Caco-2 (cell line): Measurements from ENCODE around the gene NUP210. TPM values are rescaled to one million over a fixed set of nuclear protein-coding genes. Genes with fewer than 3 reads are reported as not detected.

Experiments used
- BruUV-seq: library from RNA; stranded (reverse); fragments of 400-500 nt; replicated peaks from 2 replicates; lab custom pipeline; 2021; lab: Mats Ljungman, UMichigan
- CTCF ChIA-PET: fragments of 300-600 bp; sonication (Branson Sonifier 250); formaldehyde crosslinking; loops from one replicate; lab custom pipeline; 2022; ENCODE audit warnings: antibody characterized with exemption; lab: Charles Lee
- POLR2A ChIA-PET: fragments of 300-600 bp; sonication (Branson Sonifier 250); formaldehyde crosslinking; loops from one replicate; lab custom pipeline; 2022; ENCODE audit warnings: antibody characterized with exemption; lab: Charles Lee
- DNase-seq, 2 experiments: peaks; one replicate each; pipeline versions ENCODE4 v3.0.0 to v3.0.0-alpha.2; 2020 to 2022
- H3K27me3 ChIP-seq: replicated peaks from 2 replicates; pipeline ENCODE4 v1.6.0; 2011; ENCODE audit warnings: low read length; ENCODE audit not compliant: control insufficient read depth, insufficient read depth
- H3K36me3 ChIP-seq: 2 replicates; pipeline ENCODE4 v1.5.1; 2011; ENCODE audit warnings: low read length; ENCODE audit not compliant: control insufficient read depth, insufficient read depth
- H3K4me1 ChIP-seq: fragments of 250-450 bp; sonication (Bioruptor Pico); 2 replicates; pipeline ENCODE4 v1.5.1; 2020; ENCODE audit warnings: mild to moderate bottlenecking
- H3K4me3 ChIP-seq: 2 replicates; pipeline ENCODE4 v1.5.1; 2011; ENCODE audit warnings: low read depth, mild to moderate bottlenecking, control low read depth, low read length
- H3K9me3 ChIP-seq: fragments of 250-450 bp; sonication (Bioruptor Pico); 2 replicates; pipeline ENCODE4 v1.5.1; 2020; ENCODE audit warnings: mild to moderate bottlenecking, moderate library complexity
- H3K27ac Mint-ChIP-seq: one replicate; pipeline ENCODE4 v1.8.0; 2022; ENCODE audit warnings: mixed read lengths; ENCODE audit not compliant: unreplicated experiment
- H3K27me3 Mint-ChIP-seq: one replicate; pipeline ENCODE4 v1.8.0; 2022; ENCODE audit warnings: mixed read lengths; ENCODE audit not compliant: insufficient read depth, unreplicated experiment
- H3K36me3 Mint-ChIP-seq: one replicate; pipeline ENCODE4 v1.8.0; 2022; ENCODE audit warnings: mild to moderate bottlenecking, mixed read lengths; ENCODE audit not compliant: insufficient read depth, unreplicated experiment
- H3K4me1 Mint-ChIP-seq: one replicate; pipeline ENCODE4 v1.8.0; 2022; ENCODE audit warnings: low read depth, mixed read lengths; ENCODE audit not compliant: unreplicated experiment
- H3K4me3 Mint-ChIP-seq: one replicate; pipeline ENCODE4 v1.8.0; 2022; ENCODE audit warnings: mild to moderate bottlenecking, moderate library complexity, mixed read lengths; ENCODE audit not compliant: unreplicated experiment
- H3K9me3 Mint-ChIP-seq: one replicate; pipeline ENCODE4 v1.8.0; 2022; ENCODE audit warnings: mixed read lengths; ENCODE audit not compliant: unreplicated experiment
- CTCF ChIP-seq, 2 experiments: fragments of 200-600 bp in 1 of 2; IDR thresholded peaks; 1 replicate in 1 of 2; 2 replicates in 1 of 2; pipeline versions ENCODE4 v1.5.1 to v1.8.0; 2011 to 2022; ENCODE audit warnings: antibody characterized with exemption in 1 of 2, control low read depth in 1 of 2, inconsistent platforms in 1 of 2, low read depth in 1 of 2, low read length in 1 of 2, mild to moderate bottlenecking in 1 of 2, moderate library complexity in 1 of 2; ENCODE audit not compliant: insufficient read depth in 1 of 2, severe bottlenecking in 1 of 2, unreplicated experiment in 1 of 2
- intact Hi-C: fragments of 100-400 bp; cut with micrococcal nuclease; formaldehyde crosslinking; loops from one replicate; pipeline ENCODE4 v1.10.0; 2022; ENCODE audit not compliant: unreplicated experiment
- total RNA-seq: library from RNA; stranded (reverse); gene quantifications from 2 replicates; pipeline ENCODE4 v1.2.3, GENCODE V29; 2022

The NUP210 gene
- total RNA-seq, 1 experiment from 2014 or later = 63.7 TPM

- Mint-ChIP-seq H3K9me3 (no peaks in the 10 kb centered on the region), H3K4me1 (no peaks in the 10 kb centered on the region), H3K36me3 (peaks cover 35% of the 10 kb centered on the region), H3K27ac (no peak overlapping the region), H3K4me3 (no peak overlapping the region), H3K27me3 (no peaks in the 10 kb centered on the region)
- TF ChIP-seq CTCF (IDR thresholded peaks at IDR 0.05; ENCODE audit: insufficient read depth in 1 of 2, low read depth in 1 of 2, low read length in 1 of 2, severe bottlenecking in 1 of 2, unreplicated experiment in 1 of 2) = no peak
- BruUV-seq = no TSS peak
- intact Hi-C loops = no loop called here
- Histone ChIP-seq H3K36me3 (peaks cover 2% of the 10 kb centered on the region; the same call in 1 of the 2 replicates), H3K9me3 (no peaks in the 10 kb centered on the region), H3K4me3 (no peak overlapping the region), H3K27me3 (no peaks in the 10 kb centered on the region), H3K4me1 (no peaks in the 10 kb centered on the region)
- ChIA-PET POLR2A (no interaction called here), CTCF (no interaction called here)
- DNase-seq = no peak
Observed at GRCh38 chr3:13377021-13377420, 43.1 kb downstream of the NUP210 start.

GRCh38 chr3:13376091-13376490 lies 44.0 kb downstream of the NUP210 start:
- Histone ChIP-seq H3K4me1 (no peaks in the 10 kb centered on the region), H3K9me3 (no peaks in the 10 kb centered on the region), H3K36me3 (peaks cover 3% of the 10 kb centered on the region), H3K27me3 (no peaks in the 10 kb centered on the region), H3K4me3 (no peak overlapping the region)
- ChIA-PET POLR2A (no interaction called here), CTCF (no interaction called here)
- no peak for TF ChIP-seq CTCF (IDR thresholded peaks at IDR 0.05; ENCODE audit: insufficient read depth in 1 of 2, low read depth in 1 of 2, low read length in 1 of 2, severe bottlenecking in 1 of 2, unreplicated experiment in 1 of 2)
- BruUV-seq = no TSS peak
- Mint-ChIP-seq H3K36me3 (peaks cover 34% of the 10 kb centered on the region), H3K9me3 (no peaks in the 10 kb centered on the region), H3K27me3 (no peaks in the 10 kb centered on the region), H3K4me3 (no peak overlapping the region), H3K27ac (no peak overlapping the region), H3K4me1 (no peaks in the 10 kb centered on the region)
- no peak for DNase-seq
- intact Hi-C loops = no loop called here

- peaks cover 3% of the 10 kb centered on the region for H3K36me3 ChIP-seq
- intact Hi-C loops = no loop called here
- no peaks in the 10 kb centered on the region for H3K27me3 Mint-ChIP-seq
- no peaks in the 10 kb centered on the region for H3K9me3 Mint-ChIP-seq
- CTCF ChIA-PET = no interaction called here
- no peaks in the 10 kb centered on the region for H3K27me3 ChIP-seq
- no peaks in the 10 kb centered on the region for H3K4me1 Mint-ChIP-seq
- H3K36me3 Mint-ChIP-seq = peaks cover 38% of the 10 kb centered on the region
- POLR2A ChIA-PET = no interaction called here
- no peak overlapping the region for H3K4me3 ChIP-seq
- H3K27ac Mint-ChIP-seq = no peak overlapping the region
- DNase-seq = no peak
- H3K4me3 Mint-ChIP-seq = no peak overlapping the region
- BruUV-seq = no TSS peak
- TF ChIP-seq CTCF (IDR thresholded peaks at IDR 0.05; ENCODE audit: insufficient read depth in 1 of 2, low read depth in 1 of 2, low read length in 1 of 2, severe bottlenecking in 1 of 2, unreplicated experiment in 1 of 2) = no peak
- no peaks in the 10 kb centered on the region for H3K9me3 ChIP-seq
- no peaks in the 10 kb centered on the region for H3K4me1 ChIP-seq
Observed at GRCh38 chr3:13375464-13375863, 44.7 kb downstream of the NUP210 start.
